NCI-H2107 (cell line): ENCODE data around the gene PPFIBP2.

ENCODE experiments used
- DNase-seq: peaks from one replicate; lab custom pipeline; 2025; lab: John Stamatoyannopoulos, UW

Gene PPFIBP2

DNA sequence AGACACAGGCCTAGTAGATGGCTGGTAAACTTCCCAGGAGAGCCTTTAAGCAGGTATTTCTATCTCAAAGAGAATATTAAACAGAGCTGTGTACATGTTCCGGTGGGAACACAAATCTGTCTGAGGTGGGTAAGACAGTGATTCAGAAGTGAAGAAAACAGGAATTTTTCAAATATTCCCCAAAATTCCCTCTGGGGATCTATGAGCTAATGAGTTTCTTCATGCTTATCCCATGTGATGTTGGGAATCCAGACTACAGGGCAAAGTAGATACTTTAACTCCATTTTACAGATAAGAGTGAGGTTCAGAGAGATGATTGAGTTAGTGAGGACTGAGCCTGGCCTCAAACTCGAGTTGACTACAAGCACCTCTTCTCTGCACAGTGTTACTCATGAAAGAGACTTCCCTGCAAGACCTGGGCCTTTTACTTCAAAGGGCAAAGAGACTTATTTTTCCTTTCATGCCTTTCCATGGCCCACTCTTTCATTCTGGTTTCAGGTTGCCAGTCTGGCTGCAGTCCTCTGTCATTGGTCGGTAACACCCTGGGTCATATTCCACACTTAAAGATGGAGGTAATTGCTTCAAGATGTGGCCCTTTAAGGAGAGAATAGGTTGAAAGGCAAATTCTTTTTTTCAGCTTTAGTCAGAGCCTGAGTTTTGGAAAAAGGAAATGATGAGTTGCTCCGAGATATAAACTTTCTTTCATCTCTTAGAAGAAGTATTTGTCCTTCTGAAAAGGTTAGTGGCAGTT lies 89.4 kb downstream of the PPFIBP2 start:
- DNase-seq: no peak

DNA sequence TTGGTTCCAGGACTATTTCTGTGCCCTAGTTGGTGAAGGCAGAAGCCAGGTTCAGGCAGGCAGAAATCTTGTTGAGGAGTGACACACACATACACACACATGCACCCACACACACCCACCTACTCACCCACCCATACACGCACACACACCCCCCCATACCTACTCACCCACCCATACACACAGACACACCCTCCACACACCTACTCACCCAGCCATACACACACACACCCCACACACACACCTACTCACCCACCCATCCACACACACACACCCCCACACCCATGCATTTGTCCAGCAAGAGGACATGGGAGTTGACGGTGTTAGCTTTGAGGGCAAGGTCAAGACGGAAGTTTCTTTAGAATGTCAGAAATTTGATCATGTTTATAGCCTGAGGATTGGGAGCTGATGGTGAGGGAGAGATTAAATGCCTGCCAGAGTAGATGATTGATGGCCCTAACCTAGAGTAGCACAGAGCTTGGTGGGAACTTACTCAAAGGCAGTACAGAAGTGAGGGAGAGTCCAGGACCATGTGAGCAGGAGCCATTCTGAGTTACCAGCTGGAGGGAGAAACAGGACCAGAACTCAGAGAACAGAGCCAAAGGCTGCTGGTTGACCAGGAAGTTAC lies 90.6 kb downstream of the PPFIBP2 start:
- DNase-seq: no peak

DNA sequence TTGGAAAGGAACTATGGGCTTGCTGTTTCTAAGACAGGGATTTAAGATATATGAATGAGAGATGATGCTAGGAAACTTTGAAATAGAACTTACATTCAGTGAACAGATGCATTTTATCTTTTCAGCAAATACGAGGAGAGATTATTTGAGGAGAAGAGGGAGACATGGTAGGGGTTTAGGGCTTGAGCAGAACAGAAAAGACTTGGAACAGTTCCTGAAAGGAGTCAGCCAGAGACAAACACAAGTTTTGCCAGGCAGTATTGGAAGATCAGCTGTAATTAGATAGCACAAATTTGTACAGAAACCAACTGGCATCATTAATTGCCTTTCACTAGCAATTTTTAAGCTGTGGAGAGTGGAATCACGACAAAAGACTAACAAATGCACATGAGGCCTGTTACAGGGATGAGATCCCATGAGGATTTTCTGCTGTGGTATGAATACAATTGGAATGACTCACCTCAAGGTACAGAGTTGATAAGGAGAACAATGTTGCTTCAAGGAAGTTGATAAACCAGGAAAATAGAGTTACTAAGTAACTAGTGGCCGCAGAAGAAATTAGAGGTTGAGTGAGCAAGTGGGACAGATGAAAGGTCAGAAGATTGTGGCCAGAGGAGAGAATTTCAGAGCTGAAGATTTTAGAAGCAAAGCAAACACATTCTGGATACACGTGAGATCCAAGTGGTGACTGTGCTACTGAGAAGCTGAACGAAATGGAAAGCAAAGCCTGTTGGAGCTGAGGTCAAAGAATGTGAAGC lies 91.6 kb downstream of the PPFIBP2 start:
- no peak for DNase-seq

DNA sequence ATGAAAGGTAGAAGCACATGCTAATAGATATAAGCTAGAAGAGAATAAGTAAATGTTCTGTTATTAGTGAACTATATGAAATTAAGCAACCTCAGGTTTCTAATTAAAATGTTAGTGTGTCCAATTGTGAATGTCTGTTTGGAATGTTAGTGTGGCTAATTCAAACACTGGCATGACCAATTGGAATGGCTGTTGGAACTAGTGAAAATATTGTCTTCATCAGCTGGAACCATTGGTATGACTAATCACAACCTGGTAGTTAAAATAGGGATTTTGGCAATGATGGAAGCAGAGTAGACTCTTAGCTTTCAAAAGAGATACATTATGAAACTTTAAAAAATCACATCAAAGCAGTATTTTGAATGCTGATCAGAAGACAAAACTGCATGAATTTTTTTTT lies 92.7 kb downstream of the PPFIBP2 start:
- DNase-seq: no peak

DNA sequence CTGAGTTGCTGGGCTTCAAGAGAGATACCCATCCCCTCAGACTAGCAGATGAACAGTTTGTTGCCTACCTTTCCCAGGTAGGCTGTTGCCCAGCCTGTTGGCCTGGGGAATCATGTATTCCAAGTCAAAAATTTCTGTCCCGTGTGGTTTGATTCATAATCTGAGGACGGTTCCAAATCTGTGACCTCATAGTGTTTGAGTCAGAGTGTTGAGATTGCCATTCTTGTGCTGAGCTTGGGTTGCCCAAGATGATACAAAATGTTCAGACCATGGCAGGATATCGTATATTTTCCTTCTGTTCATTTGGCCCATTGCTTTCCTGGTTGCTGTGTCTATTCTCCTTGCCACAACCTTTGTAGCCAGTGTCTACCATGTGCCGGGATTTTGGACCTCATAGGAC lies 95.2 kb downstream of the PPFIBP2 start:
- DNase-seq: no peak

DNA sequence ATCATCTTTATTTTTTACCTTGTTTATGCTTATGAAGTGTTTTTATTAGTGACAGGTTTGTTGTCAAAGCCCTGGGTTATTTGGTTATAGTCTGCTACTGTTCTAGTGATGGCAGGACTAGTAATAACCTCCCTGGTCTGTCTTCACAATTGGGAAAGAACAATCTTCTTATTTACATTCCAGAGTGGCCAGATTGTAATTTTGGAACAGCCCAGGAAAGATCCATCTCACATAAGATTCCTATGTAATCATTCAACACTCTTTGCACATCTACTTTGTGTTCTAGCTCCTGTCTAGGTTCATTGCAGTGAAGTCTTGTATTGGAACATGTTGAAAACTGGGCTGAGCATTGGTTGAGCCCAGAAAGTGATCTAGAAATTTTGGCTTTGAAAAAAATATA lies 95.7 kb downstream of the PPFIBP2 start:
- no peak for DNase-seq

DNA sequence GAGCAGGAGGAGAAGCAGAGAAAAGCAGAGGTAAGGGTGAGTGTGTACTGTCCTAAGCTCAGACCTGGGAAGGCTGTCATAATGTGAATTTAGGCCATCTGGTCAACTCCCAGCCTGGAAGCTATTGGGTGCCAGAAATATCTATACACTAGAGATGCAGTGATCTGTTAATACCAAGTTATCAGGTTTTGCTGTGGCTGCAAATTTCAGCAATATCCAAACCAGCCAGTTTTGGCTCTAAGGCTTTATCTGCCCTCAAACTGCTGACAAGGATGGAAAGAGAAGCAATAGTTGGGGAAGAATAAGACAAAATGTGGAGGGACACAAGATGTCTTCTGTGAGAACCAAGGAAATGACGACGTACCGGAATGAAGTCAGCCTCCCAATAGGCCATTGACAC lies 96.6 kb downstream of the PPFIBP2 start:
- no peak for DNase-seq

DNA sequence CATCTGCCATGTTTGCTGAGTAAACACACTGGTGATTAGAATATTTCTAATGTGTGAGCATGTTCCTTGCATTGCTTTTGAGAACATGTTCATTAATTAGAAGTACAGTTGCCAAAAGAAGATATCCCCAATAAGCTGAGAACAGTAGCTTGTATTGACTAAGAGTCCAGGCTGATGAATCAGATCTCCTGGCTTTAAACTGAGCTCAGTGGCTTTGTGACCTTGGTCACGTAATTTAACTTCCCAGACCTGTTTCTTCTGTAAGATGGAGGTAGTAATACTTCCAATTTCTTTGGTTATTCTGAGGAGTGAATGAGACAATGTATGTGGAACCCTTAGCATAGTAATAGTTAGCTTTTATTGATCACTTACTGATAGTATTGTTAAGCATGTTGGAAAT lies 97.6 kb downstream of the PPFIBP2 start:
- no peak for DNase-seq

DNA sequence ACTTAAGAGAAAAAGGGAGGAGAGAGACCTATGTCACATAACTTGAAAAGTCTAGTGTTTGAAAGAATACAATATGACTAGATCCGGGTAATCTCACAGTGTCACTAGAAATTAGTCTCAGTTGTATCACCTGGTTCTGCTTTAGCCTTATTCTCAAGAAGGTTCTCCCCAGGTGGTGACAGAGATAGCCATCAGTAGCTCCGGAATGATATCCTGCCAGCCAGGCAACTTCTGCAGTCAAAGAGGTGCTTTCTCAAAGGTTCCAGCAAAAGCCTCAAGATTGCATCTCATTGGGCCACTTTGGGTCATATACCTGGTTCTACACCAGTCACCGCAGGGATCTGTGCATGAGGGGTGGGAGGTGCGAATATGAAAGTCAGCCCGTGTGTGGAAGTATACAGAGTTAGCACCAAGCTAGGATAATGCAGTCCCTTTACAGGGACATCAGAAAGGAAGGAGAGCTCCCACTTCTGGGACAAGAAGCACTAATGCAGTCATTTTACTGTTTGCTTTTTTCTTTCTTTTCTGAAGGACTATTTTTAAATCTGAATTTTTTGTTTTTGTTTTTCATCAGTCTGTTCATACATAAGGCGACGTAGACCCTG lies 98.4 kb downstream of the PPFIBP2 start:
- no peak for DNase-seq

DNA sequence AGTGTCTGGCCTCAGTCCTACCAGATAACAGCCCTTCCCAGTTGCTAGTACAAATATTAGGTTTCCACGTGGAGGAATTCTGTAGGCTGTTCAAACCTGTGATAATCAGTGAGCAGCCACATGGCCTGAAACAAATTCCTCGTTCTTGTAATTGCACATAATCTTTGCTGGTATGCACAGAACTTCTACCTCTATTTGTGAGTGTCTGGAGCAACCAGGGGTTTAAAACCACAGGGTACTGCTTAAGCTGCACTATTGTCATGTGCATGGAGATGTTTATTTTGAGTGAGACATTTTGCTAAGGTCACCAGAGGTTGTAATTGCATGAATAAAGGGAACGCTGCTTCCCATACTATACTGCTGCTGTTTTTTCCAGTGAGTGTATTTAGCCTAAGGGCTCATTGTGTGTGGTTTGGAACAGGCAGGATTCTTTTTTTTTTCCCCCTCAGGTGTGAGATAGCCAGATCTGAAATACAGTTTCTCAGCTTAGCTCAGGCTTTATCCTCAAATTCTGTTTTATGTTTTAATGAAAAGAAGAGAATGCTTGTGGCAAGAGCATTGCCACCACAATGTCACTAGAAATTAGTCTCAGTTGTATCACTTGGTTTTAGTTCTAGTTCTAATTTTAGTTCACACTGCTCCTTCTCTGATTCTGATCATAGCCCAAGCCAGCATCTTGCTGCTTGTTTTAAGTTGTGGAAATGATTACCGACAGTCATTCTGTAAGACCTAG lies 99.0 kb downstream of the PPFIBP2 start:
- DNase-seq: no peak

DNA sequence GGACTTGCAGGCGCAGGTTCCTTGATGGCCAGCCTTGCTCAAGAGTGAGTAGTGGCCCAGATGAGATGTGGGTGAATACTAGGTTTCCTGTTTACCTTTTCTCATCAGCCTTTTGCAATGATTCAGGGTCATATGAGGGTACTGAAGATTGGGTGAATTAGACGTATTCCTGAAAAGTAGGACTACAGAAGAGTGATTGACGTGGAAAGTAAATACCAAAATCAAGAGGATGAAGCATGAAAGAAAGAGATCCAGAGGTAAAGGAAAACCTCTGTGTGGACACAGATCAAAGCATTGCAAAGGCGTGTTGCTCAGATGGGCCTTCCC lies 99.6 kb downstream of the PPFIBP2 start:
- no peak for DNase-seq

DNA sequence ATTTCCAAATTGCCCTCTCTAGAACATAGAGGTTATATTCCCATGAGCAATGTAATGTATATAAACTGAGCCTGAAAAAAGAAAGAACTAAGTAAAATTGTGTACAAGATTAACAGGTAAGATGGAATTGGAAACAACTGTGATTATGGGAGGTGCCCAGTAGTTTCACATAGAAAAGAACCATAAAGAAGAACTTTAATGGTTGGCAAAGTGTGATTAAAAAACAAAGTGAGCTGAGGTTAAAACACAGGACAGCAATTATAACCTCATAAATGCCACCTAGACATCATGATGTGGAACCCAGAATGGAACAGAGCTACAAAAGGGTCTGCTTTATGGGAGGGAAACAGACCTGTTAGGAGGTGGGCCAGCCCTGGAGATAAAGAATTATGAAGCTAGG lies 100.9 kb downstream of the PPFIBP2 start:
- DNase-seq: no peak

DNA sequence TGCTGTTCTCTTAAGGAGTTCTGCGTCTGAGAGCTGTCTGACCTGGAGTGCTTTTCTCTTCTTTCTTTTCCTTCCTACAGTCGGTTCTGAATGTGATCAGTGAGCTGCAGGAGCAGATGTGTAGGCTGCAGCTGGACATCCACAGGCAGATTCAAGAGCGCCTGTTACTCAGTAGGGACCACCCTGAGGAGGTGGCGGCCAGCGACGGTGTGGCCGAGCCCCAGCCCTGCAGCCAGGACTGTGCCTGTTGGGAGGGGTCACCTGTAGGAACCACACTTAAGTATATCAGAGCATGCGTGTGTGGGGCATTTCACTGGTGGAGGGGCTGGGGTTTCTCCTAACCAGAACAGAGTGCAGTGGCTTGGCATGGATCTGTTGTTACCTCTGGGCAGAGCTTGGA lies 103.2 kb downstream of the PPFIBP2 start:
- DNase-seq: no peak

DNA sequence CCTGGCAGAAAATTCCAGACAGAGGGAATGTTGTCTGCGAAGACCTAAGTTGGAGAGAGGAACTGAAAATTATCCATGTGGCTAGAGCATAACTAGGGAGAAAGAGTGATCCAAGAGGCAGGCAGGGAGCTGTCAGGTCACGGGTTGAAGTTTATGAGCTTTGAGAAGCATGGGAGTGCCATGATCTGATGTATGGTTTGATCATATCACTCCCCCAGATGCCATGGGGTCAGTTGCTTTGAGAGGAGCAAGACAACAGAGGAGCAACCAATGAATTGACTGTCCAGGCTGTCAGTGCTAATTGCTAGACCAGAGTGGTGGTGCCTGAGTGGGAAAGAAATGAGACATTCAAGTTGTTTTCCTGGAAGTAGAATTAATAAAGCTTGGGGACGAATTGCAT lies 105.5 kb downstream of the PPFIBP2 start:
- no peak for DNase-seq

DNA sequence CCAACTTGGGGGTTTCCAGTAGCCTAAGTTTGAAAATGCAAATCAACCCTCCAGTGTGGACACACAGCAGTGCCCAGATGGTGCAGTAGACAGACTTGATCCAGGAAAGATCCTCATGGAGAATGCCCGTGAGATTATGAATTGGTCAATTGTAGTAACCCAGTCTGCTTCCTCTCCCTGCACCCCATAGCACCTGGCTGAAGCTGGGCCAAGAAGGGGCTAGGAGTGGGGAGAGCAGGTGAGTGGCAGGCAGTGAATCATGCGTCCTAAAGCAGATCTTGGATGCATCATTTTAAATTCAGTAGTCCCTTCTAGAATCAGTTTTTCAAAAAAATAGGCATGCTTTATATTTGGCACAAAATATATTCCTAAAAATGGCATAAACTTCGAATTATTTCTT lies 107.3 kb downstream of the PPFIBP2 start:
- no peak for DNase-seq

DNA sequence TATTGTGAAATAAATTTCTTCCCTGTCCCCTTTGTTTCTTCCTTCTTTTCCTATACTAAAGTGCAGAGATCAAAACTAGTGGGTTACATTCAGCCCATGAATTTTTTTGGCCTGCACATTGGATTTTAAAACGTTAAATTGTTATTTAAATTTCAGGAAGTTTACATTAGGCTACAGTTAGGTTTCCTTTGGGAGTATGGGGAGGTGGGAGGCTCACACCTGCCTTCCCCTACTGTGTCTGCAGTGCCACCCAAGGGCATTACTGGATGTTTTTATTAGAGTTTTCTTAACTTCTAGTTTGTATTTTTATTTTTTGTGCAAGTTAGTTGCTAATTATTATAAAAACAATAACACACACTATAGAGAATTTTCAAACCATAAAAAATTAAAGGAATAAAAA lies 107.8 kb downstream of the PPFIBP2 start:
- DNase-seq: no peak

DNA sequence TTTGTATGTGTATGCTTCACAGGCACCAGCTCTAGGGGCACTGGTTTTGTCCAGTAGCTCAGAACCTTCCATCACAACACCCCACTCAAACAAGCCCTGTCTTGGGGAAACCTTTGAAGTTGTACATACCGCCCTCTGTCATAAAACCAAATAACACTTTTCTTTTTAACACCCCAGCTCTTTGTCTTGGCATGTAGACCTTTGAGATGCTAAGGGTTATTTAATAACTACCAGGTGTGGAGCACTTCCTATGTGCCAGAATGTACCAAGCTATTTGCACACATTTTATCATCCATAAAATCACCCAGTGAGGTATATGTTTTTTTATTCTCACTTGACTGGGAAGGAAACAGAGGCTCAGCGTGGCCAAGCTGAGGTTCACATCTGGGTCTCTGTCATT lies 108.9 kb downstream of the PPFIBP2 start:
- no peak for DNase-seq

DNA sequence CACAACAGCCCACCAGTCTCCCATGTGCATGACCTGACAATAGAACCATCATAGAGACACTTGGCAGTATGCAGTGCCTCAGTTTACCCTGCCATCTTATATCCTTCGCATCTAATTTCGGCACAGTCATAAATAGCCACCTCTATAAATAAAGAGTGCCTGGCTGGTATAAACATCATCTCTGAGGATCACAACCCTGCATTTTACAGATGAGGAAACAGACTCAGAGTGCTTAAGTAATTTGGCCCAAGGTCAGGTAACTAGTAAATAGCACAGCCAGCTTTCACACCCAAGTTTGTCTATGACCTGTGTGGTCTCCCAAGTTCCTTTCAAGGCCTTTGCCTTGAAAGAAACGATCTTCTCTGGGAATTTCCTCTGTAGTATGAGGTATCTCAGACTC lies 114.9 kb downstream of the PPFIBP2 start:
- no peak for DNase-seq

DNA sequence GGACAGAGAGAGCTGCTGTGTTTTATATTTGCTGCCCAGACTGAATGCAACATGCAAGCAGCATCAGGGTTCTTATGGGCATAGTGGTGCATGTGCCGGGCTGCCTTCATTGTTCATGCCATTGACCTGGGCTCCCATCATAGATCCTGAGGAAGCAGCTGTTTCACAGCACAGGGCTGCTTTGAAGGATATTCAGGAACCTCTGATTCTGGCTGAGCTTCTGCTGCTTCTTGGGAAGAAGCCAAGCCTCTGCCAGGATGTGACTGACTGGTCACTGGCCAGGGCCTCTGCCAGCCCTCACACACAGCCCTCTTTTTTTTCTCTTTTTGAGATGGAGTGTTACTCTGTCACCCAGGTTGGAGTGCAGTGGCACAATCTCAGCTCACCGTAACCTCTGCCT lies 116.2 kb downstream of the PPFIBP2 start:
- DNase-seq: no peak

DNA sequence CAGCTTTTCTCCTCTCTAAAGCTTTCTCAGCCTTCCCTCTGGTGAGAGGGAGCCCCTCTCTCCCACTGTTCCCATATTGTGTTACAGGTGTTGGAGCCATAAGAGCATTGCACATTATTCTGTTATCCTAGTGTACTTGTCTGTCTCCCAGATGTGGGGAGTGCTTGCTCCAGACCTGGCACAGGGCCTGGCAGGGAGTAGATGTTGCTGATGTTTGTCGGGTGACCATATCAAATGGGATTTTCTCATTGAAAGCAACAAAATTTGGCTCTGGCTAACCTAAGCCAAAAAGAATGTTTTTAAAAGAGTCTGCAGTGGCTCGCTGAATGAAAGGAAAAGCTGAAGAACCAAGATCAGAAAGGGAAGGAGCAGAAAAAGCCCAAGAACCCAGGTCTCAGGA lies 118.4 kb downstream of the PPFIBP2 start:
- no peak for DNase-seq

DNA sequence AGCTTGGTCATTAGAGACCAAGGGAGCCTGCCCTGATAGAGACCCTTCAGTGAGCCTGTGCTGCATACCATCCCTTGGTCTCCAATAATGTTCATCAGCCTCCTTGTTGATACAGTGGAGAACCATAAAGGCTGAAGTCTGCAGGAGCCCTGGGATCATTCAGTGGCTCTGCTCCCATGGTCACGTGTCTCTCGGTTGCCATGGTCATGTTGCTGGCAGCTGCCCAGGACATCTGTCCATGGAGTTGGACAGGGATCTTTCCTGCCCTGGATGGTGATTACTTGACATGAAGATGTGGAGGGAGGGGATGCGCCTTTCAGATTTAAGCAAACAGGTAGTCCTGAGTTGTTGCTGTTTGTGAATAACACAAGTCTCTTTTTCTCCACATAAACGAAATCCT lies 121.3 kb downstream of the PPFIBP2 start:
- DNase-seq: no peak

DNA sequence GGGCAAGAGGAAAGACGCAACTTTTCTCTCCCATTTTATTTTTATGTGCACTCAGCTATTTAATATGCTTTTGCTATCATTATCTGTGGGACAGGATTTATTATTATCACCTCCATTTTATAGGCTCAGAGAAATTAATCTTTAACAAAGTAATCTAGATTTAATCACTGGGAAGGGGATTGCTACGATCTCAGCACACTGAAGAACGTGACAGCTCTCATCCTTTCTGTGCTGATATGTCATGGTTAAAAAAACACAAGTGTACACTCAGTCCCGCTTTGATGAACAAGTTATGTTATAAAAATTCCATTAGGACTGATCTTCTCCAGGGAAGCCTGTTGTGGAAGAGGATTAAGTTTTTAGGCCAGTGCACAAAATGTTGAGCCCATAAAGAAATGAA lies 121.9 kb downstream of the PPFIBP2 start:
- no peak for DNase-seq
